NCI-H2196 (cell line): ENCODE measurements around the gene NKD2.
"Not testable (repeated sequence)": the region's sequence is repeated elsewhere in the genome, so short reads cannot be mapped to it uniquely, and the experiment has no call there.

ENCODE experiments used
- DNase-seq: peaks from one replicate; lab custom pipeline; 2025; ENCODE audit not compliant: unreplicated experiment; lab: John Stamatoyannopoulos, UW

NKD2 gene

DNA sequence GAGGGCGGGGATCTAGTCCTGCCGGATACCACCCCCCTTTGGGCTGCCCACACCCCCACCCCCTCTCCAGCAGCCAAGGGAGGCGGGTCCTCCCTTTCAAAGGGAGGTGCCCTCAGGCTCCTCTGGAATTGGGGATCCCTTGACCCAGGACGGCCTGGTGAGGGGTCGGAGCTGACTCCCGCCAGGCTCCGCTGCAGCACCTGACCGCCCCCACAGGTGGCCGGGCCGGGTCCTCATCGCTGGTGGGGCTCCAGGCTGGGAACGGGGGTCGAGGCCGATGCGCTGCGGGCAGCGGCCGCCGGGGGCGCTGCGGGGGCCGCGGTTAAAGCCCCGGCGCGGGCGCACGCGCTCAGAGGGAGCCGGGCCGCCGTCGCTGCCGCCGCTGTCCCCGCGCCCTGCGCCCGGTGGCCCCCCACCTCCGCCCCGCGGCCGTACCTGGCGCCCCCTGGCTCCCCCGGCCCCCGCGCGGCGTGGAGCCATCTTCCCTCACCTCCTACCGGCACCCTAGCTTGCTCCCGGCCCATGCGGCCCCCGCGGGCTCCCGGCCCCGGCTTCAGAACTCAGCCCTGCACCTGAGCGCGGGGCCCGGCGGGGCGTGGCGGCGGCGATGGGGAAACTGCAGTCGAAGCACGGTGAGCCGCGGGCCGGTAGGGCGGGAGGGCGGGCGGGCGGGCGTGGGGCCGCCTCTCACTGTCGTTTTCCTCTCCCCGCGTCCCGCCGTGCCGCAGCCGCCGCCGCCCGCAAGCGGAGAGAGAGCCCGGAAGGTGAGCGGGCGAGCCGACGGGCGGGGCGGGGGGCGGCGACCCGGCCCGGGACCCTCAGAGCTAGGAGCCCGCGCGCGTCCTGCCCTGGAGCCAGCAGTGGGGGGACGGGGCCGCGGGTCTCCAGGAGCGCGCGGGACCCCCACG is at the start of gene NKD2:
Gene NKD2 (plus strand): TSS at position 352 of the 908 bp plus-strand sequence. CDS start 256 bp downstream, at position 608.
- peak; percentile 48 for DNase-seq

GRCh38 chr5:959581-960531 is 48.7 kb upstream of the NKD2 start:
- no peak for DNase-seq

- no peak for DNase-seq
Measured at GRCh38 chr5:960551-960950, 48.1 kb upstream of the NKD2 start.

- DNase-seq: no peak
Measured at GRCh38 chr5:961002-961710, 47.4 kb upstream of the NKD2 start.

GRCh38 chr5:961711-962240 is 46.8 kb upstream of the NKD2 start:
- no peak for DNase-seq

GRCh38 chr5:962386-962785 is 46.2 kb upstream of the NKD2 start:
- no peak for DNase-seq

GRCh38 chr5:962801-963200 is 45.8 kb upstream of the NKD2 start:
- DNase-seq: no peak

DNA sequence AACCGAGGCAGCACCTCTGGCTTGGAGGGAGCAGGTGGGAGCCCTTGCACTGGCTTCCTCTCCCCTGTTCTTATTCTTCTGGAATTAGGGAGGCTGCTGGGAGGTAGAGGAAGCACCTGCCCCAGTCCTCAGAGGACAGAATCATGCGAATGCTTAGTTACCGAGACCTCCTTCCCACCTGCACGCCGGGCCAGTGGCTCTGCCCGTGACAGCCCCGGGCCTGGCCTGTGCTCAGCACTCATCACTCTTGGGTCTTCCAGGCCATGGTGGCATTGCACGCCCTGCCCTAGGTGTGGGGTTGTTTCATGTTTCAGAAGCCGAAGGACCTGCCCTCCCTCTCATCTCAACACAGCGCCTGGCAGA is 45.3 kb upstream of the NKD2 start:
- DNase-seq: no peak

DNA sequence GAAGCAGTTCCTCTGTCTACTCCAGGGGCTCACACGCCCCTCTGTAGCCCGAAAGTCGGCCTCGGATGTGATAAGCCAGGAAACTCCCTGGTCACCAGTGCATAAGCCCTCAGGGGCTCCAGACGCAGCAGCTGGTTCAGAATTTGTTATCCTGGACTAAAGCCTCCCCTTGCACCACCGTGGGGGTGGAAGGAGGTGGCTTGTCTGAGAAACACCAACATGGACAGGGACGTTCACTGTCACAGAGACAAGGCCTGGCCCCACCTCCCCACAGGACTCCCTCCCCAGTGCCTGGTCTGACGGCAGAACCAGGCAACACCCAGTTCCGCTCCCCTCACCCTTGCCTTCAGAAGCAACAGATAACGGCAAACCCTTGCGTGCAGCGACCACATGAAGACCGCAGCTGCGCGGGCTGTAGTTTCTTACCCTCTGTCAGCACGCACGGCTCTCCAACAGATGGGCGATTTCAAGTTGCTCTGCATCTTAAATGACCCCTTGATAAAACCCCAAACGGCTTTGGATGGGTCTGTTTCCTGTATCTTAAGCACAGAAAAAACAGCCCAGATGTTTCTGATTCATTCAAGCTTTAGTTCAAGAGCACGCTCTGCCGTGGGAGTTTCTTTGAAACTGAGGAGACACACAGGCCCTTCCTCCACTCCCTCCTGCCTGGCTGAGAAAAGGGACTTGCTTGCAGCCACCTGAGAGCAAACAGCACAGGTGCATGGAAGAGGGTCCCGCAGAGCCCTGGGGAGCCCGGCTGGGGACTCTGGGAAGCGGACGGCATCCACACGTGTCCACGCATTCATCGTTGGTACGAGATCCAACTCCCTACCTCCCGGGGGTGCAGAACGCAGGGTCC is 44.7 kb upstream of the NKD2 start:
- no peak for DNase-seq

GRCh38 chr5:964821-965220 is 43.8 kb upstream of the NKD2 start:
- DNase-seq: no peak

- no peak for DNase-seq
Measured at GRCh38 chr5:965604-966344, 42.8 kb upstream of the NKD2 start.

DNA sequence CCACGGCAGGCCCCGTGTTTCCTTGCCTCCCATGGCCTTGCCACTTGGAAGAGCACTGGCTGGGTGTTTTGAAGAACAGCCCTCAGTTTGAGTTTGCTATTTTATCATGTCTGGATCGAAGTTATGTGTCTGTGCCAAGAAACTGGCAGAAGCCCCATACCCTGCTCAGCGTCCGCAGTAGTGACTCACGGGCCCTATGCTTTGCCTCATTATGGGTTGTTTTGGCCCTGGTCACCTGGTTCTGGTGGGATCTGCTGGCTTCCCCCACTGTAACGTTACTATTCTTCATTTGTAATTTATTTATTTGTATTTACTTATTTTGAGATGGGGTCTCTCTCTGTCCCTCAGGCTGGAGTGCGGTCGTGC is 42.3 kb upstream of the NKD2 start:
- no peak for DNase-seq

GRCh38 chr5:966941-967340 is 41.7 kb upstream of the NKD2 start:
- DNase-seq: no peak

DNA sequence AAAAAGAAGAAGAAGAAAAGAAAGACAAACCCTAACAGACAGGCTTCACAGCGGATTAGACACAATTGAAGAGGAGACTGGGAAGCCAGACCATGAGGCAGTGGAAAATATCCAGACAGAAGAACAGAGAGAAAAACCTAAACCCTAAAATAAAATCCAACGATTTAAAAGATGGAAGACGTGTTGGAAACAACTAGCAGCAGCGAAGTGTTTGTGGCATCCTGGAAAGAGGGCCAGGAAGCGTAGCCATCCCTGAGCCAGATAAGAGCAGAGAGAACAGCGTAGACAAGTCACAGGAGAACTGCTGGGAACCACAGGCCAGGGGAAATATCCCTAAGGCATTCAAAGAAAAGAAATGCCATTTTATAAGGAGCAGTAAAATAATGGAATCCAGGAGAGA is 39.7 kb upstream of the NKD2 start:
- DNase-seq: no peak

GRCh38 chr5:969408-969839 is 39.2 kb upstream of the NKD2 start:
- DNase-seq: no peak

DNA sequence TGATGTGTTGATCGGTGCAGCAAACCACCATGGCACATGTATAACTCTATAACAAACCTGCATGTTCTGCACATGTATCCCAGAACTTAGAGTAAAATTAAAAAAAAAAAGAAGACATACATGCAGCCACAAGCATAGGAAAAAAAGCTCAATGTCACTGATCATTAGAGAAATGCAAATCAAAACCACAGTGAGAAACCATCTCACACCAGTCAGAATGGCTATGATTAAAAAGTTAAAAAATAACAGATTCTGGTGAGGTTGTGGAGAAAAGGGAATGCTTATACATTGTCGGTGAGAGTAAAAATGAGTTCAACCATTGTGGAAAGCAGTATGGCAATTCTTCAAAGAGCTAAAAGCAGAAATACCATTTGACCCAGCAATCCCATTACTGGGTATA is 36.0 kb upstream of the NKD2 start:
- not testable (repeated sequence) for DNase-seq

GRCh38 chr5:976849-977751 is 31.5 kb upstream of the NKD2 start:
- no peak for DNase-seq

GRCh38 chr5:978054-978453 is 30.5 kb upstream of the NKD2 start:
- no peak for DNase-seq
